ENCODE data around the gene SAV1. TPM values are rescaled to one million over a fixed set of nuclear protein-coding genes. Genes with fewer than 3 reads are reported as not detected.

Gene SAV1
- total RNA-seq = 18.9 and 30.6 TPM in 2 replicates

GRCh38 chr14:50667996-50668825 is at the start of gene SAV1:
Gene SAV1, minus strand, starts transcription at chr14:50668306. Its CDS starts 339 bp downstream, at chr14:50667967.

Small RNAs within 50 kb of the gene (small RNA-seq; reads per million reads assigned to genes)
- gene RN7SL452P = not detected

Other genes starting within 250 kb of the SAV1 start
- gene MAP4K5, start 135.7 kb downstream of the SAV1 start, total RNA-seq = 72.9 and 76.4 TPM in 2 replicates
- 1.3 and 1.6 TPM in 2 replicates for gene ATL1, start 108.2 kb downstream of the SAV1 start, total RNA-seq
- gene NIN, start 162.9 kb upstream of the SAV1 start, total RNA-seq = 41.8 and 61.6 TPM in 2 replicates
- gene ABHD12B, start 203.7 kb upstream of the SAV1 start, total RNA-seq = not detected in 2 replicates

Measured in vein endothelial cell (primary cell).